H9 (cell line): ENCODE data around the gene GPR150. TPM values are rescaled to one million over a fixed set of nuclear protein-coding genes. Genes with fewer than 3 reads are reported as not detected.

Experiments used
- DNase-seq: peaks from one replicate; pipeline ENCODE4 v3.0.0-alpha.2; 2017
- H2AFZ ChIP-seq: one replicate; pipeline ENCODE4 v1.6.1; 2013; ENCODE audit warnings: mild to moderate bottlenecking, low read length, control low read depth, moderate library complexity
- H2AK5ac ChIP-seq: 2 replicates; pipeline ENCODE4 v1.6.1; 2013; ENCODE audit warnings: low read length, control low read depth, mixed read lengths; ENCODE audit not compliant: insufficient read length
- H2BK120ac ChIP-seq: one replicate; pipeline ENCODE4 v1.6.1; 2013; ENCODE audit warnings: low read depth, mild to moderate bottlenecking, low read length, control low read depth, inconsistent platforms; ENCODE audit not compliant: poor library complexity, severe bottlenecking
- H2BK12ac ChIP-seq: 2 replicates; pipeline ENCODE4 v1.6.1; 2013; ENCODE audit warnings: low read length, control low read depth, mixed read lengths, low read depth; ENCODE audit not compliant: insufficient read length
- H2BK15ac ChIP-seq: 2 replicates; pipeline ENCODE4 v1.6.1; 2013; ENCODE audit warnings: low read depth, low read length, control low read depth
- H2BK20ac ChIP-seq: one replicate; pipeline ENCODE4 v1.6.1; 2013; ENCODE audit warnings: low read depth, mild to moderate bottlenecking, low read length, control low read depth, inconsistent platforms; ENCODE audit not compliant: poor library complexity, severe bottlenecking
- H2BK5ac ChIP-seq: 2 replicates; pipeline ENCODE4 v1.6.1; 2013; ENCODE audit warnings: low read length, control low read depth, mixed read lengths; ENCODE audit not compliant: insufficient read length
- H3K14ac ChIP-seq: 2 replicates; pipeline ENCODE4 v1.6.1; 2013; ENCODE audit warnings: low read length, control low read depth; ENCODE audit not compliant: insufficient read depth
- H3K18ac ChIP-seq: 2 replicates; pipeline ENCODE4 v1.6.1; 2013; ENCODE audit warnings: low read depth, mild to moderate bottlenecking, mixed read lengths, low read length, control low read depth; ENCODE audit not compliant: insufficient read length
- H3K23ac ChIP-seq: 2 replicates; pipeline ENCODE4 v1.6.1; 2013; ENCODE audit warnings: low read length, control low read depth, mixed read lengths, low read depth; ENCODE audit not compliant: insufficient read length
- H3K23me2 ChIP-seq: 2 replicates; pipeline ENCODE4 v1.6.1; 2013; ENCODE audit warnings: low read depth, mild to moderate bottlenecking, mixed read lengths, low read length, control low read depth; ENCODE audit not compliant: insufficient read length, poor library complexity, severe bottlenecking
- H3K27ac ChIP-seq: 2 replicates; pipeline ENCODE4 v1.5.1; 2013; ENCODE audit warnings: low read length, control low read depth, mixed read lengths, low read depth; ENCODE audit not compliant: insufficient read length
- H3K27me3 ChIP-seq: 2 replicates; pipeline ENCODE4 v1.6.1; 2013; ENCODE audit warnings: low read length, control low read depth, inconsistent platforms; ENCODE audit not compliant: insufficient read depth
- H3K4ac ChIP-seq: 2 replicates; pipeline ENCODE4 v1.6.1; 2013; ENCODE audit warnings: low read depth, mild to moderate bottlenecking, control low read depth, inconsistent platforms, low read length, moderate library complexity
- H3K4me1 ChIP-seq: 2 replicates; pipeline ENCODE4 v1.6.1; 2013; ENCODE audit warnings: low read length, control low read depth, inconsistent platforms; ENCODE audit not compliant: insufficient read depth
- H3K4me2 ChIP-seq: 2 replicates; pipeline ENCODE4 v1.6.1; 2013; ENCODE audit warnings: low read length, control low read depth, mixed read lengths; ENCODE audit not compliant: insufficient read length, insufficient read depth
- H3K56ac ChIP-seq: 2 replicates; pipeline ENCODE4 v1.6.1; 2013; ENCODE audit warnings: low read depth, mild to moderate bottlenecking, mixed read lengths, low read length, control low read depth; ENCODE audit not compliant: insufficient read length
- H3K79me1 ChIP-seq: 2 replicates; pipeline ENCODE4 v1.6.1; 2013; ENCODE audit warnings: low read depth, mild to moderate bottlenecking, moderate library complexity, low read length, control low read depth, inconsistent platforms; ENCODE audit not compliant: insufficient read depth, poor library complexity, severe bottlenecking
- H3K79me2 ChIP-seq: 2 replicates; pipeline ENCODE4 v1.6.1; 2013; ENCODE audit warnings: low read length, control low read depth, inconsistent platforms; ENCODE audit not compliant: insufficient read depth
- H3K9ac ChIP-seq: 2 replicates; pipeline ENCODE4 v1.6.1; 2013; ENCODE audit warnings: low read length, control low read depth, mixed read lengths; ENCODE audit not compliant: insufficient read length; ENCODE audit errors: extremely low read depth
- H3K9me3 ChIP-seq: one replicate; pipeline ENCODE4 v1.6.1; 2013; ENCODE audit warnings: low read depth, low read length, inconsistent platforms; ENCODE audit not compliant: control insufficient read depth
- H3T11ph ChIP-seq: one replicate; pipeline ENCODE4 v1.6.1; 2013; ENCODE audit warnings: mild to moderate bottlenecking, low read length, control low read depth, inconsistent platforms
- H4K20me1 ChIP-seq: one replicate; pipeline ENCODE4 v1.6.1; 2013; ENCODE audit not compliant: control insufficient read depth, insufficient read length, insufficient read depth
- H4K5ac ChIP-seq: 2 replicates; pipeline ENCODE4 v1.6.1; 2013; ENCODE audit warnings: low read depth, mild to moderate bottlenecking, mixed read lengths, low read length, control low read depth; ENCODE audit not compliant: insufficient read length
- H4K8ac ChIP-seq: replicated peaks from 2 replicates; pipeline ENCODE4 v1.6.1; 2013; ENCODE audit warnings: low read length, control low read depth, mixed read lengths, low read depth; ENCODE audit not compliant: insufficient read length
- H4K91ac ChIP-seq: 2 replicates; pipeline ENCODE4 v1.6.1; 2013; ENCODE audit warnings: low read depth, mild to moderate bottlenecking, moderate library complexity, mixed read lengths, low read length, control low read depth; ENCODE audit not compliant: insufficient read length
- H3K27ac Mint-ChIP-seq, 3 experiments: 2 replicates in 2 of 3; 3 replicates in 1 of 3; pipeline ENCODE4 v1.8.0; 2020 to 2021; ENCODE audit warnings: mixed read lengths in 3 of 3, mild to moderate bottlenecking in 1 of 3, moderate library complexity in 1 of 3
- H3K27me3 Mint-ChIP-seq: 2 replicates; pipeline ENCODE4 v1.8.0; 2021; ENCODE audit warnings: low read depth, mild to moderate bottlenecking, moderate library complexity, mixed read lengths
- H3K36me3 Mint-ChIP-seq, 3 experiments: 2 replicates in 2 of 3; 3 replicates in 1 of 3; pipeline ENCODE4 v1.8.0; 2020 to 2021; ENCODE audit warnings: low read depth in 3 of 3, mixed read lengths in 3 of 3; ENCODE audit not compliant: insufficient read depth in 1 of 3
- H3K4me1 Mint-ChIP-seq, 2 experiments: 2 replicates each; pipeline ENCODE4 v1.8.0; 2020; ENCODE audit warnings: mixed read lengths in 2 of 2
- H3K4me3 Mint-ChIP-seq, 2 experiments: 2 replicates in 1 of 2; 3 replicates in 1 of 2; pipeline ENCODE4 v1.8.0; 2020 to 2021; ENCODE audit warnings: mild to moderate bottlenecking in 2 of 2, mixed read lengths in 2 of 2, moderate library complexity in 1 of 2
- H3K9me3 Mint-ChIP-seq, 2 experiments: 2 replicates in 1 of 2; 3 replicates in 1 of 2; pipeline ENCODE4 v1.8.0; 2020; ENCODE audit warnings: mild to moderate bottlenecking in 2 of 2, mixed read lengths in 2 of 2, moderate library complexity in 1 of 2
- CTCF ChIP-seq: fragments of 200-600 bp; sonication (generic); conservative IDR thresholded peaks from 3 replicates; pipeline ENCODE4 v1.8.0; 2021; ENCODE audit warnings: antibody characterized with exemption, mild to moderate bottlenecking
- WGBS: extraction: QIAGEN DNeasy Blood & Tissue Kit; methylation state at CpG from one replicate; pipeline ENCODE4 v1.1.7; 2013; ENCODE audit warnings: missing lambda C conversion rate, low lambda C conversion rate, mixed read lengths; ENCODE audit not compliant: insufficient read length; ENCODE audit errors: extremely low coverage; 5-methylcytosine and 5-hydroxymethylcytosine counted together
- total RNA-seq: library from RNA; stranded (reverse); gene quantifications from 2 replicates; pipeline ENCODE4 v1.2.1, GENCODE V29; 2021

Gene GPR150
- total RNA-seq, 1 experiment from 2014 or later: not detected

GRCh38 chr5:95619514-95620029 lies 315 bp upstream of the GPR150 start:
- no peak for TF ChIP-seq CTCF
- Mint-ChIP-seq H3K4me1 (peaks cover 14% of the 10 kb centered on the region in 2 experiments), H3K36me3 (peaks cover 0 to 3% (median 0%) of the 10 kb centered on the region in 3 experiments; a peak in 3 of 7 replicates), H3K27me3 (peaks cover 68% of the 10 kb centered on the region), H3K9me3 (peaks cover 0 to 5% of the 10 kb centered on the region in 2 experiments; a peak in 2 of 5 replicates), H3K4me3 (peak overlapping the region; percentile 62 to 84), H3K27ac (no peak overlapping the region)
- Histone ChIP-seq H3T11ph (no peak overlapping the region), H3K79me2 (no peaks in the 10 kb centered on the region), H3K18ac (no peak overlapping the region), H3K9ac (no peak overlapping the region), H2AFZ (no peak overlapping the region), H3K27me3 (peaks cover 23% of the 10 kb centered on the region), H2AK5ac (no peak overlapping the region), H3K56ac (no peak overlapping the region), H4K20me1 (no peaks in the 10 kb centered on the region), H3K23ac (no peak overlapping the region), H2BK12ac (no peak overlapping the region), H2BK20ac (no peak overlapping the region), H3K27ac (no peak overlapping the region), H3K4me1 (no peaks in the 10 kb centered on the region), H3K79me1 (no peaks in the 10 kb centered on the region), H4K5ac (no peak overlapping the region), H4K8ac (no peak overlapping the region), H2BK5ac (no peak overlapping the region), H4K91ac (no peak overlapping the region), H3K4me2 (peak overlapping the region; percentile 62), H2BK120ac (no peak overlapping the region), H3K4ac (no peak overlapping the region), H3K23me2 (peaks cover 13% of the 10 kb centered on the region), H2BK15ac (no peak overlapping the region), H3K14ac (no peak overlapping the region), H3K9me3 (no peaks in the 10 kb centered on the region)
- DNase-seq: no peak
- WGBS: no CpG with 5 or more reads among the region's 19 CpGs
